NCI-H1092 treated with DMSO at 0.1 percent for 48 hours (cell line): ENCODE data around the gene PRDM16.
"Not testable (repeated sequence)": the region's sequence is repeated elsewhere in the genome, so short reads cannot be mapped to it uniquely, and the experiment has no call there.

Experiments used
- DNase-seq: peaks from one replicate; lab custom pipeline; 2025; lab: John Stamatoyannopoulos, UW

PRDM16 gene

GRCh38 chr1:3282186-3282585 lies 213.2 kb downstream of the PRDM16 start:
- no peak for DNase-seq

- no peak for DNase-seq
Measured at GRCh38 chr1:3282656-3283430, 213.8 kb downstream of the PRDM16 start.

GRCh38 chr1:3283849-3284248 lies 214.8 kb downstream of the PRDM16 start:
- no peak for DNase-seq

DNA sequence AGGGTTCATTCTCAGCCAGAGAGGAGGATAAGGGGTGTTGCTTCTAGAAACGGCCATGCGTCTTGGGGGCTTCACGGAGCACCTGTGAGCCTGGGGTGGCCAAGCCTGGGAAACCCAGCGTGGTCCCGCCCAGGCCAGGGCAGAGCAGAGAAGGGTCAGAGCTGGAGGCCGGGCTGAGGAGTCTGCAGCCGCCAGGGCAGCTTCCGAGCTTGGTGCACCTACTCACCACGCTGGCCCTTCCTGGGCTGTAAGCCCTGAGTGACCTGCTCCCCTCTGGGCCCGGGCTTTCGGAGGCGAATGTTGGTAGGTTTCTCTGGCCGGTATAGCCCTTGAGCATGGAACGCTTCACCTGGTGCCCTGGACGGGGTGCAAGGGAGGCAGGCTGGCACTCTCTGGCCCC lies 215.7 kb downstream of the PRDM16 start:
- DNase-seq, result no peak

DNA sequence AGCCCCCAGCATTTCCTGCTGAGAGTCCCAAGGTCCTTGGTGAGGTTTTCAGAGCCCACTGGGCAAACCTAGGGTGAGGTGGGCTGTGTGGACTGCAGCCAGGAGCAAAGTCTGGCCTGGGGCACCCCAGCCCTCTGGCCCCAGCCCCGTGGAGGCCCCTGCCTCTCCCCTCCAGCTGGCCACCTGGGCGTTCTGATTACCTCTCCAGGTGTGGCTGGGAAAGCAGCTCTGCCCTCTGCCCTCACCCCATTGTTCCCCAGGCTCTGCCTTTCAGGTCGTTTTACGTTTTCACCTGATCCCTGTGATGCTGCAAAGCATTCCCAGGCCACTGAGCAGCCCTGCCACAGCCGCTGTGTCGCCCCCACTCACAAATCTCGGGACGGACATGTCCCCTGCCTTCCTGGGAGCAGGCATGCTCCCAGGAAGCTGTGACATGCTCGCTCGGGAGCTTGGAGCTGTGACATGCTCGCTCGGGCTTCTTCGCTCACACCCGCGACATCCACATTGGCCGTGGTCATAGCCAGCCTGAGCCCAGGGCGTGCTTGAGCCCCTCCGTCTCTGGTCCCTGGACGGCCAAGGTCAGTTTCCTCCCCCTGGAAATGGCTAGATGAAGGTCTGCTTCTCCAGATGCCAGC lies 216.2 kb downstream of the PRDM16 start:
- no peak for DNase-seq

DNA sequence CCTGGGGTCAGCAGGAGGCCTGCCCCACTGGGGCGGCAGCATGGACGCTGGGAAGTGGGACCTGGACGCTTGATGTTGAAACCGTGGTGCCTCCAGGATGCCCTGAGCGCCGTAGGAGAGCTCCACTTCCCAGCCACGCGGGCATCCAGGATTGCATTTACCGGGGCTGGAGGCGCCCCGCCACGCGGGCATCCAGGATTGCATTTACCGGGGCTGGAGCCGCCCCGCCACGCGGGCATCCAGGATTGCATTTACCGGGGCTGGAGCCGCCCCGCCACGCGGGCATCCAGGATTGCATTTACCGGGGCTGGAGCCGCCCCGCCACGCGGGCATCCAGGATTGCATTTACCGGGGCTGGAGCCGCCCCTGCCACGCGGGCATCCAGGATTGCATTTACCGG lies 218.1 kb downstream of the PRDM16 start:
- DNase-seq, result not testable (repeated sequence)

GRCh38 chr1:3287656-3288160 lies 218.7 kb downstream of the PRDM16 start:
- no peak for DNase-seq

GRCh38 chr1:3289502-3289901 lies 220.5 kb downstream of the PRDM16 start:
- DNase-seq, result no peak

- DNase-seq, result no peak
Measured at GRCh38 chr1:3290438-3290837, 221.4 kb downstream of the PRDM16 start.

DNA sequence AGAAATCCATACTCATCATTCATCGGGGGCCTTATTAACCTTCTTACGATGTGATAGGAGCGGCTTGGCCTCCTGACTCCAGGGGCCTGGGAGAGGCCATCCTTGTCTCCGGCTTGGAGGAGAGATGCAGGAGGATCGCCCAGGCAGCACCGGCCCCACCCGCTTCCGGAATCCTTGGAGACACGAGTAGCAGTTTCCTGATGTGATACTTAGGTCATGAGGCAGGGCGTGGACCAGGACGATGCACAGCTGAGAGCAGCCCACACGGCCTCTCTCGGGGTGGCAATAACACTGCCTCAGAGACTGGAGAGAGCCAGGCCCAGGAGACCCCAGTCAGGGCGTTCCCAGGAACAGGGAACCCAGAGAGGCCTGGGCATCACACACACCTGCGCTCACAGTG lies 221.9 kb downstream of the PRDM16 start:
- DNase-seq, result no peak

GRCh38 chr1:3292051-3292722 lies 223.2 kb downstream of the PRDM16 start:
- DNase-seq, result no peak

DNA sequence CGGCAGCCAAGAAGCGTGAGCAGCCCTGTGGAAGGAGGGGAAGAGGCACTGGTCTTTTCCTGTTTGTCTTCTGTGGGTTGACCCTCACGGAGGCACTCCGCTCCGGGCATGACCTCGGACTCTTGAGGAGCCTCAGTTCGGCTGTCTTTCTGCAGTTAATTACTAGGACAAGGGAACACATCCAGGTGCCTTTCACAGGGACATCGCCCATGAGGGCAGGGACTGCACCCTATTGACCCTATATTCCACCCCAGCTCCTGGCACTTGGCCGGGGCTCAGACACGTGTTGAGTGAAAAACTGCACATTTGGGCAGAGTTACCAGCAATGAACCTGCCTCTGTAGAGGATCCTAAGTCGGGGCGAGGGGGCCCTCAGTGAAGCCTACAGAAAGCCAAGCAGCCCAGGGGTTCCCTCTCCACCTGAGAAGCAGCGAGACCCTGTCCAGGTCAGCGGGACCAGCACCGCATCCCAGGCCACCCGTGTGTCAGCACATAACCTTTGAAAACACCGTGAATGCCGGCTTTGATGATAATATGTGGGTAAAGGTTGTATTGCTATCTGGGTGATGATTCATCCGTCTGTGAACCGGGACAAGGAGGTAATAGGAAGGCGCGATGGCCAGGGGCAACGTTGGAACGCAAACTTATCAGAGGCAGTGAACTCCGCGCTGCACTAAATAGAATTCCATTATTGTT lies 224.0 kb downstream of the PRDM16 start:
- no peak for DNase-seq

DNA sequence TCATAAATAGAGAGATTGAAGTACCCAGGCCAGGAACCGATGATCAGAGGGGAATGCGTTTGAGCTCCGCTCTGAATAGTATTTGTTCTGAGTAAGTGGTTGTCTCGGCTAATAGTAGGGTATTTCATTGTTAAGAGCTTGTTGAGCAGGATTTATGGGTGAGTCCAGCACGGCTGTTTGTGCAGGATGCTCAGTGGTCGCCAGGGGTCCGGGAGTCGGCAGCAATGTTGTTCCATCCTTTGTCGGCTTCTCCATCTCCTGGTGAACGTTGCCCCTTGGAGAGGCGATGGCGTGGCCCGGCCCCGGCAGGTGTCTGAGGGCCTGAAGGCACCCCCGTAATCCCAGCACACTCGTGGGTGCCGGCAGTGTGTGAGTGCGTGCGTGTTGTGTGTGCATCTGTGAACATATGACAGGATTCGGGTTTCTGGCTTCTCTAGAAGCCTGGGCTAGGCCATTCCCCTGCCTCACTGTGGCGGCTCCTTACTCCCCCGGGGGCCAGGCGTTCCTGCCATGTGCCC lies 224.6 kb downstream of the PRDM16 start:
- no peak for DNase-seq

DNA sequence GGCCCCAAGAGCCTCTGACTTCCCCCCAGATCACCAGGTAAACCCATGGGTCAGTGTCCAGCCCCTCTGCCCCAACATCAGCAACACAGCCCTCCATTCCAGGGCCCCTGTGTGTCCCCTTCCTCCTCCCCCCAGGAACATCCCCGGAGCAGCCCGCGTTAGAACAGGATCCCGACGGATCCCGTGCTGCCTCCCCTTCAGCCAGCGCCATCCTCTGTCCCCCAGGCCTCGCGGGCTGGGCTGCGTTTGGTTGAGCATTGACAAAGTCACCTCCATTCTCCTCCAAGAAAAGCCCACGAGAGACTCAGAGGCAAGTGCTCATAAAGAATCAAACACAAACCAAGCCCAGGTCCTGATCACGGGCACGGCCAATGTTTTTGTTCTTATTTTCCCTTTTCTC lies 225.4 kb downstream of the PRDM16 start:
- no peak for DNase-seq

GRCh38 chr1:3295846-3296245 lies 226.8 kb downstream of the PRDM16 start:
- no peak for DNase-seq

- peak; percentile 34 for DNase-seq
Measured at GRCh38 chr1:3296326-3296725, 227.3 kb downstream of the PRDM16 start.

DNA sequence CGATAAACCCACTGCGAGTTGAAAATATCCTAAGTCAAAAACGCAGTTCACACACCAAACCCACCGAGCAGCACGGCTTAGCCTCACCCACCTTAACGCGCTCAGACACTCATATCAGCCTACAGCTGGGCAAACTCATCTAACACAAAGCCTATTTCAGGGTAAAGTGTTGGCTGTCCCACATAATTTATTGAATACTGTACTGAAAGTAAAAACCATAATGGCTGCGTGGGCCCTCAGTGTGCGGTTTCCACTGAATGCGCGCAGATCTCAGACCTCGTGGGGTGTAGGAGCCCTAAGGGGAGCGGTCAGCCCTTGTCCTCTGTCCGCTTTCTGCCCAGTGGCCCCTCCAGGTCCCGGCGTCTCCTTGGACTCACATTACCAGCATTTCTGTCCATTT lies 227.8 kb downstream of the PRDM16 start:
- peak; percentile 44 for DNase-seq

DNA sequence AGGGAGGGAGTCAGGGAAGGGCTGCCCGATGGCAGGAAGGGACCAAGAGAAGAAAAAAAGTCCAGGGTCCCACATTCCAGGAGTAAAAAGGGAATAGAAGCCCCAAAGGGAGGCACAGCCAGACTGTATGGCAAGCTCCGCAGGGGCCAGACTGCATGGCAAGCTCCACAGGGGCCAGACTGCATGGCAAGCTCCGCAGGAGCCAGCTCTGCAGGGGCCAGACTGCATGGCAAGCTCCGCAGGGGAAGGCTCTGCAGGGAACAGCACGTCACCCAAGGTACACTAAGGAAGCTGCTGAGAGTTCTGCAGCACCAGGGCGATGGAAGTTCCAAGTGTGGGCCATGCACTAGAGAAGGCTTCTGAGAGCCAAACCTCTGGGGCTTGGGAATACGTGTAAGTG lies 228.8 kb downstream of the PRDM16 start:
- no peak for DNase-seq

DNA sequence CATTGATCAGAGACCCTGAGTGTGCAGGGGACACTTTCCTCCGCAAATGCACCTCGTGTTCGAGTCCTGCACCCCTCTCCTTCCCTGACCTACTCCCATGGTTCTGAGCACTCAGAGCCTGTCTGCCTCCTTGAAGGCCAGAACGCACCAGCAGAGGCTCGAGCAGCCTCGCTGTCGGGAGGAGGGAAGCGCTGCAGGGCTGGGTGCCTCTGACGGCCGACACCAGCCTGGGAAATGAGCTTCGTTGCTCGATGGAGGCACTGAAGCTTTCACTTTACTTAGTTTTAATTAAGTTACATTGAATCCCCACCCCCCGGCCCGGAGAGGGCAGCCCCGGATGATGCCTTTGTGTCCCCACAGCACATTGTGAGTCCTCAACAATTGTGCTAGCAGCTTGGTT lies 229.2 kb downstream of the PRDM16 start:
- no peak for DNase-seq

DNA sequence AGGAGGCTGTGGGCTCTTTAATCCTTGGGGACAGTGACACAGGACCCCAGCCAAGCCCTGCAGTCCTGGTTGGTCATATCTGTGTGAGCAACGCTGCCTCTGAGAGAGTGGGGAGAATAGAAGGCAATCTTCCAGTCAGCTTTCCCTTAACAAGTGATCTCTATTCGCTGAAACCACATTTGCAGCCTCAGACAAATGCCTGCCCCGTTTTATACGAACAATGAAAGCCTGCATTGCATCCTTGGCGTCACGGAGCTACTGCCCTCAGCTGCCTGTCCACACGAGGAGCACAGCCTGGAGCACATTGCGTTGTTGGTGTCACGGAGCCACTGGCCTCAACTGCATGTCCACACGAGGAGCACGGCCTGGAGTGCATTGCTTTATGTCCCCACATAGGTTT lies 235.2 kb downstream of the PRDM16 start:
- no peak for DNase-seq

GRCh38 chr1:3304692-3305091 lies 235.7 kb downstream of the PRDM16 start:
- no peak for DNase-seq

- no peak for DNase-seq
Measured at GRCh38 chr1:3305156-3305555, 236.2 kb downstream of the PRDM16 start.
